Suprapubic skin (tissue), 4 donors: ENCODE data around the gene BRWD1. TPM values are rescaled to one million over a fixed set of nuclear protein-coding genes. Genes with fewer than 3 reads are reported as not detected.

Experiments used
- DNase-seq, 2 donors: peaks; one replicate each; pipeline ENCODE4 v3.0.0-alpha.2; 2019; ENCODE audit warnings: low spot score in 2 of 2
- H3K27ac ChIP-seq: fragments of 200-600 bp; sonication (generic); one replicate; pipeline ENCODE4 v1.5.1; 2019
- H3K27me3 ChIP-seq: fragments of 200-600 bp; sonication (generic); one replicate; pipeline ENCODE4 v1.5.1; 2019
- H3K36me3 ChIP-seq: fragments of 200-600 bp; sonication (generic); one replicate; pipeline ENCODE4 v1.5.1; 2019
- H3K4me1 ChIP-seq: fragments of 200-600 bp; sonication (generic); one replicate; pipeline ENCODE4 v1.5.1; 2019
- H3K4me3 ChIP-seq: fragments of 200-600 bp; sonication (generic); one replicate; pipeline ENCODE4 v1.5.1; 2019; ENCODE audit warnings: mild to moderate bottlenecking
- H3K9me3 ChIP-seq: fragments of 200-600 bp; sonication (generic); one replicate; pipeline ENCODE4 v1.5.1; 2019
- CTCF ChIP-seq, 2 donors: fragments of 200-600 bp in 1 of 2; fragments of 450-650 bp in 1 of 2; sonication (generic) in 1 of 2; IDR thresholded peaks; one replicate each; pipeline ENCODE4 v1.5.1; 2016 to 2019; ENCODE audit warnings: antibody characterized with exemption in 2 of 2, mild to moderate bottlenecking in 1 of 2, moderate library complexity in 1 of 2
- EP300 ChIP-seq: sonication (generic); formaldehyde crosslinking; IDR thresholded peaks from one replicate; pipeline ENCODE4 v1.6.1; 2017; ENCODE audit warnings: antibody characterized with exemption
- POLR2A ChIP-seq, 2 donors: fragments of 450-650 bp; IDR thresholded peaks; one replicate each; pipeline ENCODE4 v1.6.1; 2017; ENCODE audit warnings: antibody characterized with exemption in 2 of 2, mild to moderate bottlenecking in 2 of 2, moderate library complexity in 2 of 2
- POLR2AphosphoS5 ChIP-seq, 3 donors: sonication (generic); formaldehyde crosslinking; IDR thresholded peaks; one replicate each; pipeline ENCODE4 v1.6.1; 2017; ENCODE audit warnings: antibody characterized with exemption in 3 of 3
- WGBS: methylation state at CpG from one replicate; pipeline ENCODE4 v1.1.5; 2018; 5-methylcytosine and 5-hydroxymethylcytosine counted together
- total RNA-seq, 4 donors: library from RNA; depleted of rRNA; stranded (reverse); fragments of >200 nt; gene quantifications; one replicate each; pipeline ENCODE4 v1.1.0, GENCODE V29; 2016

BRWD1 gene
- total RNA-seq, 4 donors from 2014 or later: 45.7 to 143 (median 63.1) TPM

GRCh38 chr21:39155578-39155977 is 157.9 kb downstream of the BRWD1 start:
- H3K4me1 ChIP-seq: no peaks in the 10 kb centered on the region
- H3K36me3 ChIP-seq: no peaks in the 10 kb centered on the region
- no peak overlapping the region for H3K4me3 ChIP-seq
- TF ChIP-seq POLR2A (IDR thresholded peaks at IDR 0.05) (no peak), POLR2AphosphoS5 (IDR thresholded peaks at IDR 0.05) (no peak), CTCF (IDR thresholded peaks at IDR 0.05) (no peak), EP300 (no peak)
- DNase-seq: no peak
- H3K27me3 ChIP-seq: peaks cover 3% of the 10 kb centered on the region
- 84% methylated on average over 2 of the region's 2 CpGs for WGBS
- H3K9me3 ChIP-seq: no peaks in the 10 kb centered on the region
- no peak overlapping the region for H3K27ac ChIP-seq

GRCh38 chr21:39153842-39154241 is 159.6 kb downstream of the BRWD1 start:
- Histone ChIP-seq H3K4me3 (no peak overlapping the region), H3K27me3 (peaks cover 3% of the 10 kb centered on the region), H3K4me1 (no peaks in the 10 kb centered on the region), H3K36me3 (no peaks in the 10 kb centered on the region), H3K27ac (no peak overlapping the region), H3K9me3 (no peaks in the 10 kb centered on the region)
- TF ChIP-seq POLR2A (IDR thresholded peaks at IDR 0.05): no peak
- no peak for DNase-seq
- 92% methylated on average over 2 of the region's 2 CpGs for WGBS

GRCh38 chr21:39153373-39153772 is 160.1 kb downstream of the BRWD1 start:
- no peak for DNase-seq
- no peak overlapping the region for H3K4me3 ChIP-seq
- H3K36me3 ChIP-seq: no peaks in the 10 kb centered on the region
- H3K4me1 ChIP-seq: no peaks in the 10 kb centered on the region
- TF ChIP-seq EP300 (no peak), POLR2A (IDR thresholded peaks at IDR 0.05) (no peak), CTCF (IDR thresholded peaks at IDR 0.05) (peak in 1 of 2 donors; percentile 21)
- no peak overlapping the region for H3K27ac ChIP-seq
- peaks cover 3% of the 10 kb centered on the region for H3K27me3 ChIP-seq
- WGBS: 100% methylated on average over 2 of the region's 2 CpGs
- no peaks in the 10 kb centered on the region for H3K9me3 ChIP-seq

GRCh38 chr21:39152271-39152670 is 161.2 kb downstream of the BRWD1 start:
- WGBS: 86% methylated on average over 2 of the region's 2 CpGs
- Histone ChIP-seq H3K36me3 (no peaks in the 10 kb centered on the region), H3K9me3 (no peaks in the 10 kb centered on the region), H3K4me1 (no peaks in the 10 kb centered on the region), H3K4me3 (no peak overlapping the region), H3K27me3 (peaks cover 3% of the 10 kb centered on the region), H3K27ac (no peak overlapping the region)
- no peak for TF ChIP-seq POLR2AphosphoS5 (IDR thresholded peaks at IDR 0.05)
- TF ChIP-seq CTCF (IDR thresholded peaks at IDR 0.05): no peak
- no peak for TF ChIP-seq EP300
- no peak for TF ChIP-seq POLR2A (IDR thresholded peaks at IDR 0.05)
- DNase-seq: no peak

GRCh38 chr21:39150877-39151276 is 162.6 kb downstream of the BRWD1 start:
- DNase-seq: no peak
- TF ChIP-seq CTCF (IDR thresholded peaks at IDR 0.05): no peak
- no peak for TF ChIP-seq POLR2A (IDR thresholded peaks at IDR 0.05)
- no peak for TF ChIP-seq POLR2AphosphoS5 (IDR thresholded peaks at IDR 0.05)
- Histone ChIP-seq H3K27ac (no peak overlapping the region), H3K4me3 (no peak overlapping the region), H3K9me3 (no peaks in the 10 kb centered on the region), H3K36me3 (no peaks in the 10 kb centered on the region), H3K27me3 (peaks cover 3% of the 10 kb centered on the region), H3K4me1 (no peaks in the 10 kb centered on the region)

- Histone ChIP-seq H3K27ac (no peak overlapping the region), H3K36me3 (no peaks in the 10 kb centered on the region), H3K9me3 (no peaks in the 10 kb centered on the region), H3K4me3 (no peak overlapping the region), H3K4me1 (no peaks in the 10 kb centered on the region), H3K27me3 (no peaks in the 10 kb centered on the region)
- no peak for TF ChIP-seq EP300
- TF ChIP-seq CTCF (IDR thresholded peaks at IDR 0.05): no peak
- TF ChIP-seq POLR2AphosphoS5 (IDR thresholded peaks at IDR 0.05): no peak
- no peak for TF ChIP-seq POLR2A (IDR thresholded peaks at IDR 0.05)
- no peak for DNase-seq
- 88% methylated on average over 6 of the region's 6 CpGs for WGBS
Measured at GRCh38 chr21:39150316-39150715, 163.1 kb downstream of the BRWD1 start.
